ENCODE measurements around the gene KIAA0753. TPM values are rescaled to one million over a fixed set of nuclear protein-coding genes. Genes with fewer than 3 reads are reported as not detected.
A peak's percentile ranks its signal among the peaks of the same experiment; 100 is the strongest.

Gene KIAA0753
- total and polyA plus RNA-seq, 2 of the 13 experiments (the other 11 are each of a cell fraction or from before 2014, with no cell fraction given), result 5.2 to 9.1 TPM

- TF ChIP-seq ZNF512B (CRISPR knock-in tag; IDR thresholded peaks at IDR 0.05; ENCODE audit: borderline replicate concordance), result peak; percentile 6; the same call in 1 of the 2 replicates
- peak; percentile 10 for TF ChIP-seq RBM22 (optimal IDR thresholded peaks at IDR 0.05; ENCODE audit: low read length)
- TF ChIP-seq ZC3H13 (CRISPR knock-in tag; IDR thresholded peaks at IDR 0.05), result peak; percentile 99
- 0 out of 2 replicates have a peak, but pooled peaks have one; percentile 46 for TF ChIP-seq ZNF468 (CRISPR knock-in tag; IDR thresholded peaks at IDR 0.05)
- TF ChIP-seq PCBP1 (IDR thresholded peaks at IDR 0.05; ENCODE audit: borderline replicate concordance, low read depth, low read length), result no peak
- TF ChIP-seq REL (CRISPR knock-in tag; conservative IDR thresholded peaks at IDR 0.05), result no peak
These were observed 43.4 kb upstream of the KIAA0753 start (continued) for GRCh38 chr17:6683730-6684459.

- Histone ChIP-seq H3K27ac (ENCODE audit: extremely low read length, insufficient read depth, low read length) (peak overlapping the region; percentile 58), H3K9me3 (ENCODE audit: low read length) (no peaks in the 10 kb centered on the region), H3K9ac (ENCODE audit: insufficient read depth, low read depth, low read length) (no peak overlapping the region), H3K4me3 (replicated peaks in 1 of 3; ENCODE audit: insufficient read depth in 1 of 3, low read depth in 2 of 3, low read length in 3 of 3) (peak overlapping the region in 1 of 3 experiments; percentile 10; a peak in 1 of 6 replicates), H2AFZ (ENCODE audit: low read length) (no peak overlapping the region), H3K4me2 (ENCODE audit: low read depth, low read length) (peak overlapping the region; percentile 66), H3K4me1 (ENCODE audit: insufficient read depth, low read length) (peaks cover 80% of the 10 kb centered on the region), H4K20me1 (ENCODE audit: insufficient read depth, low read length) (no peaks in the 10 kb centered on the region), H3K79me2 (ENCODE audit: insufficient read depth, low read length) (no peaks in the 10 kb centered on the region), H3K27me3 (ENCODE audit: control insufficient read depth in 1 of 2, insufficient read depth in 2 of 2, low read length in 2 of 2) (no peaks in the 10 kb centered on the region), H3K36me3 (replicated peaks in 1 of 2; ENCODE audit: control insufficient read depth in 1 of 2, insufficient read depth in 2 of 2, low read length in 2 of 2) (0 out of 5 replicates have a peak, but pooled peaks cover 0 to 8% of the 10 kb centered on the region in 2 experiments)
- peak; percentile 85 for DNase-seq (ENCODE audit: low spot score)
- ChIA-PET CTCF (ENCODE audit: low intra/inter-chr PET ratio, low total read pairs) (interaction anchor here (0.7 kb wide), 1 partner anchor 31 kb away, joined by 3 read pairs; no protein-coding TSS in a partner anchor), POLR2A (interaction anchor here (0.9 to 7.7 kb wide), 9 partner anchors 9 to 170 kb away, joined by 3 to 265 read pairs (median 4); partner anchors contain the start of gene SLC13A5)
- intact Hi-C loops (cut with micrococcal nuclease; ENCODE audit: unreplicated experiment) (loop anchor here (2.0 kb wide), 2 partner anchors 16 to 18 kb away; no protein-coding TSS in a partner anchor), in situ Hi-C loops (cut with HindIII; ENCODE audit: extremely low pct_ligation_motif_present, low pct_unique_long_range_greater_than_20kb) (no loop called here)
- FAIRE-seq, result peak; percentile 91
- 0% methylated on average over 3 of the region's 3 CpGs for WGBS (ENCODE audit: low lambda C conversion rate)
- peak; percentile 40 for ATAC-seq
- BruUV-seq (replicated peaks), result no TSS peak
- TF ChIP-seq ZNF557 (CRISPR knock-in tag; IDR thresholded peaks at IDR 0.05) (no peak), SPEN (CRISPR knock-in tag; IDR thresholded peaks at IDR 0.05; ENCODE audit: low read depth) (peak; percentile 27; the same call in 1 of the 2 replicates), NFYC (CRISPR knock-in tag; IDR thresholded peaks at IDR 0.05) (no peak), HMG20B (CRISPR knock-in tag; conservative IDR thresholded peaks at IDR 0.05) (no peak), ZBTB38 (CRISPR knock-in tag; IDR thresholded peaks at IDR 0.05) (no peak), ZBTB3 (CRISPR knock-in tag; IDR thresholded peaks at IDR 0.05; ENCODE audit: borderline replicate concordance, low read depth) (no peak), ZNF577 (CRISPR knock-in tag; IDR thresholded peaks at IDR 0.05; ENCODE audit: borderline replicate concordance, low read depth) (no peak), ARID2 (CRISPR knock-in tag; IDR thresholded peaks at IDR 0.05; ENCODE audit: borderline replicate concordance) (0 out of 2 replicates have a peak, but pooled peaks have one; percentile 9), KDM5A (IDR thresholded peaks at IDR 0.05; ENCODE audit: borderline replicate concordance, low read length) (no peak), ZMYM4 (CRISPR knock-in tag; IDR thresholded peaks at IDR 0.05) (peak; percentile 50; the same call in 1 of the 2 replicates), MBD4 (IDR thresholded peaks at IDR 0.05; ENCODE audit: borderline replicate concordance, low read length) (peak; percentile 75; the same call in 1 of the 2 replicates), RBM22 (optimal IDR thresholded peaks at IDR 0.05; ENCODE audit: low read length) (no peak)
These were observed 42.7 kb upstream of the KIAA0753 start for GRCh38 chr17:6683081-6683684.
